WTC11 (cell line): ENCODE data around the gene TMEM214. TPM values are rescaled to one million over a fixed set of nuclear protein-coding genes. Genes with fewer than 3 reads are reported as not detected.

Experiments used
- ATAC-seq: fragments of 200-7000 bp; cut with Tn5 transposase; 2 replicates; pipeline ENCODE4 v1.10.0; 2021; ENCODE audit warnings: mild to moderate bottlenecking, moderate library complexity
- CTCF ChIA-PET: fragments of 300-600 bp; sonication (Branson Sonifier 250); formaldehyde crosslinking; loops from one replicate; lab custom pipeline; 2021; ENCODE audit warnings: antibody characterized with exemption; lab: Charles Lee
- POLR2A ChIA-PET: fragments of 350-600 bp; sonication (Branson Sonifier 250); formaldehyde crosslinking; loops from one replicate; lab custom pipeline; 2021; ENCODE audit warnings: antibody characterized with exemption; lab: Charles Lee
- DNase-seq: peaks from one replicate; pipeline ENCODE4 v3.0.0; 2021; ENCODE audit warnings: low spot score
- H3K27ac Mint-ChIP-seq: 2 replicates; pipeline ENCODE4 v1.8.0; 2021; ENCODE audit warnings: mixed read lengths
- H3K27me3 Mint-ChIP-seq: 2 replicates; pipeline ENCODE4 v1.8.0; 2021; ENCODE audit warnings: low read depth, mild to moderate bottlenecking, moderate library complexity, mixed read lengths
- H3K36me3 Mint-ChIP-seq: 2 replicates; pipeline ENCODE4 v1.8.0; 2021; ENCODE audit warnings: mixed read lengths
- H3K4me1 Mint-ChIP-seq: 2 replicates; pipeline ENCODE4 v1.8.0; 2022; ENCODE audit warnings: mixed read lengths
- H3K4me3 Mint-ChIP-seq: 2 replicates; pipeline ENCODE4 v1.8.0; 2021; ENCODE audit warnings: mild to moderate bottlenecking, moderate library complexity, mixed read lengths
- H3K9me3 Mint-ChIP-seq: 2 replicates; pipeline ENCODE4 v1.8.0; 2021; ENCODE audit warnings: mixed read lengths
- ARID4B ChIP-seq: sonication (generic); formaldehyde crosslinking; IDR thresholded peaks from 2 replicates; pipeline ENCODE4 v1.8.0; 2023; ENCODE audit warnings: missing genetic modification reagents, mild to moderate bottlenecking, borderline replicate concordance
- ATF2 ChIP-seq: sonication (generic); formaldehyde crosslinking; IDR thresholded peaks from 2 replicates; pipeline ENCODE4 v1.8.1; 2022; ENCODE audit warnings: low read depth, missing genetic modification reagents, borderline replicate concordance
- CBFB ChIP-seq: sonication (generic); formaldehyde crosslinking; IDR thresholded peaks from 2 replicates; pipeline ENCODE4 v1.8.1; 2022; ENCODE audit warnings: mild to moderate bottlenecking, low read depth, missing genetic modification reagents
- CREB1 ChIP-seq: sonication (generic); formaldehyde crosslinking; IDR thresholded peaks from 2 replicates; pipeline ENCODE4 v1.8.0; 2023; ENCODE audit warnings: mild to moderate bottlenecking, missing genetic modification reagents
- E2F4 ChIP-seq: sonication (generic); formaldehyde crosslinking; IDR thresholded peaks from 2 replicates; pipeline ENCODE4 v1.8.1; 2022; ENCODE audit warnings: low read depth, mild to moderate bottlenecking, moderate library complexity, missing genetic modification reagents, borderline replicate concordance
- ELF4 ChIP-seq: sonication (generic); formaldehyde crosslinking; IDR thresholded peaks from 2 replicates; pipeline ENCODE4 v1.8.1; 2022; ENCODE audit warnings: low read depth, mild to moderate bottlenecking, moderate library complexity, missing genetic modification reagents
- FOXJ3 ChIP-seq: sonication (generic); formaldehyde crosslinking; IDR thresholded peaks from 2 replicates; pipeline ENCODE4 v1.9.0; 2021; ENCODE audit warnings: missing genetic modification reagents, mild to moderate bottlenecking, borderline replicate concordance
- GABPB1 ChIP-seq: sonication (generic); formaldehyde crosslinking; IDR thresholded peaks from 2 replicates; pipeline ENCODE4 v1.8.1; 2023; ENCODE audit warnings: mild to moderate bottlenecking, missing genetic modification reagents
- GTF2I ChIP-seq: fragments of 250-450 bp; sonication (Bioruptor Pico); conservative IDR thresholded peaks from 2 replicates; pipeline ENCODE4 v1.4.0; 2021; ENCODE audit warnings: mild to moderate bottlenecking
- JAZF1 ChIP-seq: fragments of 250-450 bp; sonication (Bioruptor Pico); IDR thresholded peaks from 2 replicates; pipeline ENCODE4 v1.9.0; 2021; ENCODE audit warnings: moderate library complexity, mild to moderate bottlenecking, inconsistent platforms
- KAT7 ChIP-seq: sonication (generic); formaldehyde crosslinking; IDR thresholded peaks from 2 replicates; pipeline ENCODE4 v1.8.1; 2023; ENCODE audit warnings: missing genetic modification reagents, mild to moderate bottlenecking, borderline replicate concordance
- NFE2L1 ChIP-seq: sonication (generic); formaldehyde crosslinking; IDR thresholded peaks from 2 replicates; pipeline ENCODE4 v1.8.1; 2023; ENCODE audit warnings: missing genetic modification reagents
- NR3C1 ChIP-seq: sonication (generic); formaldehyde crosslinking; conservative IDR thresholded peaks from 2 replicates; pipeline ENCODE4 v1.8.1; 2023; ENCODE audit warnings: low read depth, mild to moderate bottlenecking, missing genetic modification reagents
- PREB ChIP-seq: sonication (generic); formaldehyde crosslinking; IDR thresholded peaks from 2 replicates; pipeline ENCODE4 v1.8.1; 2022; ENCODE audit warnings: mild to moderate bottlenecking, missing genetic modification reagents, moderate library complexity, borderline replicate concordance
- SMAD3 ChIP-seq: sonication (generic); formaldehyde crosslinking; IDR thresholded peaks from 2 replicates; pipeline ENCODE4 v1.8.0; 2022; ENCODE audit warnings: missing genetic modification reagents, mild to moderate bottlenecking, borderline replicate concordance
- USF1 ChIP-seq: sonication (generic); formaldehyde crosslinking; IDR thresholded peaks from 2 replicates; pipeline ENCODE4 v1.8.0; 2022; ENCODE audit warnings: mild to moderate bottlenecking, missing genetic modification reagents
- ZMAT4 ChIP-seq: fragments of 250-450 bp; sonication (Bioruptor Pico); IDR thresholded peaks from 2 replicates; pipeline ENCODE4 v1.9.0; 2021; ENCODE audit warnings: mild to moderate bottlenecking
- ZNF425 ChIP-seq: fragments of 250-450 bp; sonication (Bioruptor Pico); conservative IDR thresholded peaks from 2 replicates; pipeline ENCODE4 v1.9.0; 2021; ENCODE audit warnings: mild to moderate bottlenecking
- ZNF532 ChIP-seq: fragments of 250-450 bp; sonication (Bioruptor Pico); IDR thresholded peaks from 2 replicates; pipeline ENCODE4 v1.9.0; 2021; ENCODE audit warnings: mild to moderate bottlenecking, borderline replicate concordance
- total RNA-seq: library from RNA; stranded (reverse); gene quantifications from 3 replicates; pipeline ENCODE4 v1.2.3, GENCODE V29; 2021

Gene TMEM214
- total RNA-seq, 1 experiment from 2014 or later = 57.1 TPM

- TF ChIP-seq ZNF425 (CRISPR knock-in tag) (no peak), USF1 (CRISPR knock-in tag) (no peak), GABPB1 (no peak), GTF2I (CRISPR knock-in tag) (no peak), ARID4B (CRISPR knock-in tag) (no peak), NR3C1 (CRISPR knock-in tag) (no peak), ELF4 (CRISPR knock-in tag) (no peak), ZNF532 (CRISPR knock-in tag) (no peak), KAT7 (no peak)
These were observed 41.0 kb upstream of the TMEM214 start (continued) for GRCh38 chr2:26991717-26992116.

- no peaks in the 10 kb centered on the region for H3K4me1 Mint-ChIP-seq
- H3K27me3 Mint-ChIP-seq = no peaks in the 10 kb centered on the region; the same call in 1 of the 2 replicates
- POLR2A ChIA-PET = no interaction called here
- no peaks in the 10 kb centered on the region for H3K36me3 Mint-ChIP-seq
- CTCF ChIA-PET = interaction anchor here (1.4 to 2.5 kb wide), 4 partner anchors 23 to 147 kb away, joined by 5 to 16 read pairs (median 8); no protein-coding TSS in a partner anchor
- DNase-seq (no peak), ATAC-seq (no peak)
- H3K27ac Mint-ChIP-seq = no peak overlapping the region
- no peak overlapping the region for H3K4me3 Mint-ChIP-seq
- H3K9me3 Mint-ChIP-seq = no peaks in the 10 kb centered on the region
- TF ChIP-seq JAZF1 (CRISPR knock-in tag) = no peak
- no peak for TF ChIP-seq CBFB (CRISPR knock-in tag)
- no peak for TF ChIP-seq NFE2L1
- no peak for TF ChIP-seq FOXJ3 (CRISPR knock-in tag)
- no peak for TF ChIP-seq ATF2
- no peak for TF ChIP-seq E2F4 (CRISPR knock-in tag)
- no peak for TF ChIP-seq PREB
- TF ChIP-seq ZMAT4 (CRISPR knock-in tag) = no peak
- TF ChIP-seq SMAD3 (CRISPR knock-in tag) = no peak
- TF ChIP-seq CREB1 (CRISPR knock-in tag) = no peak
These were observed 39.0 kb upstream of the TMEM214 start for GRCh38 chr2:26993768-26994167.
